Esophagus muscularis mucosa (tissue), 4 donors: ENCODE data around the gene STX16. TPM values are rescaled to one million over a fixed set of nuclear protein-coding genes. Genes with fewer than 3 reads are reported as not detected.
"Not testable (repeated sequence)": the region's sequence is repeated elsewhere in the genome, so short reads cannot be mapped to it uniquely, and the experiment has no call there.

ENCODE experiments used
- DNase-seq: peaks from one replicate; pipeline ENCODE4 v3.0.0-alpha.2; 2017; ENCODE audit errors: extremely low spot score
- H3K27ac ChIP-seq, 4 donors: fragments of 200-600 bp; sonication (generic); replicated peaks in 1 of 4; 1 replicate in 3 of 4; 2 replicates in 1 of 4; pipeline ENCODE4 v1.5.1; 2016 to 2019; ENCODE audit warnings: mild to moderate bottlenecking in 1 of 4
- H3K27me3 ChIP-seq, 4 donors: fragments of 200-600 bp; sonication (generic); one replicate each; pipeline versions ENCODE4 v1.5.1 to v1.6.0; 2016 to 2019
- H3K36me3 ChIP-seq, 4 donors: fragments of 200-600 bp; sonication (generic); one replicate each; pipeline ENCODE4 v1.5.1; 2016 to 2019
- H3K4me1 ChIP-seq, 4 donors: fragments of 200-600 bp; sonication (generic); one replicate each; pipeline ENCODE4 v1.5.1; 2016 to 2019
- H3K4me3 ChIP-seq, 4 donors: fragments of 200-600 bp; sonication (generic); 1 replicate in 2 of 4; 2 replicates in 2 of 4; pipeline ENCODE4 v1.5.1; 2016 to 2019; ENCODE audit warnings: mild to moderate bottlenecking in 4 of 4, moderate library complexity in 1 of 4
- H3K9me3 ChIP-seq, 4 donors: fragments of 200-600 bp; sonication (generic); 1 replicate in 3 of 4; 2 replicates in 1 of 4; pipeline ENCODE4 v1.5.1; 2016 to 2019
- CTCF ChIP-seq, 3 experiments: fragments of 200-600 bp in 2 of 3; fragments of 450-650 bp in 1 of 3; sonication (generic) in 2 of 3; IDR thresholded peaks; one replicate each; pipeline ENCODE4 v1.5.1; 2017 to 2019; ENCODE audit warnings: antibody characterized with exemption in 3 of 3, mild to moderate bottlenecking in 2 of 3, moderate library complexity in 1 of 3
- EP300 ChIP-seq: sonication (generic); formaldehyde crosslinking; IDR thresholded peaks from one replicate; pipeline ENCODE4 v1.6.1; 2017; ENCODE audit warnings: antibody characterized with exemption
- POLR2A ChIP-seq: fragments of 450-650 bp; IDR thresholded peaks from one replicate; pipeline ENCODE4 v1.6.1; 2017; ENCODE audit warnings: antibody characterized with exemption, moderate library complexity, mild to moderate bottlenecking, low read depth
- POLR2AphosphoS5 ChIP-seq, 2 donors: sonication (generic); formaldehyde crosslinking; IDR thresholded peaks; one replicate each; pipeline ENCODE4 v1.6.1; 2017; ENCODE audit warnings: antibody characterized with exemption in 2 of 2
- WGBS: methylation state at CpG from one replicate; pipeline ENCODE4 v1.1.5; 2018; 5-methylcytosine and 5-hydroxymethylcytosine counted together
- intact Hi-C: fragments of 100-400 bp; cut with DNase I; formaldehyde crosslinking; loops from one replicate; pipeline ENCODE4 v1.15.1; 2023
- total RNA-seq, 4 donors: library from RNA; depleted of rRNA; stranded (reverse); fragments of >200 nt; gene quantifications; one replicate each; pipeline versions ENCODE4 v1.1.0 to v1.2.1, GENCODE V29; 2016

The STX16 gene
- total RNA-seq, 4 donors from 2014 or later: 36.6 to 57.7 (median 43.5) TPM

GRCh38 chr20:58646703-58647102 lies 4.4 kb upstream of the STX16 start:
- intact Hi-C loops: loop anchor here (2.0 kb wide), 1 partner anchor 408 kb away; no protein-coding TSS in a partner anchor

GRCh38 chr20:58647162-58647795 lies 3.8 kb upstream of the STX16 start:
- TF ChIP-seq EP300 (no peak), CTCF (IDR thresholded peaks at IDR 0.05) (no peak), POLR2AphosphoS5 (IDR thresholded peaks at IDR 0.05) (no peak), POLR2A (no peak)
- intact Hi-C loops: loop anchor here (2.0 kb wide), 1 partner anchor 408 kb away; no protein-coding TSS in a partner anchor
- no peak for DNase-seq
- no peaks in the 10 kb centered on the region for H3K9me3 ChIP-seq
- peak overlapping the region; percentile 79 to 98 (median 92) for H3K27ac ChIP-seq
- no peaks in the 10 kb centered on the region for H3K36me3 ChIP-seq
- peaks cover 7 to 63% (median 54%) of the 10 kb centered on the region in 4 donors for H3K4me1 ChIP-seq
- H3K27me3 ChIP-seq: no peaks in the 10 kb centered on the region
- H3K4me3 ChIP-seq: no peak overlapping the region
- WGBS: 86% methylated on average over 7 of the region's 7 CpGs

More at GRCh38 chr20:58646703-58647102, 4.4 kb upstream of the STX16 start:
- TF ChIP-seq POLR2A (no peak), EP300 (no peak), CTCF (IDR thresholded peaks at IDR 0.05) (no peak), POLR2AphosphoS5 (IDR thresholded peaks at IDR 0.05) (no peak)
- Histone ChIP-seq H3K9me3 (no peaks in the 10 kb centered on the region), H3K4me3 (no peak overlapping the region), H3K4me1 (peaks cover 7 to 63% (median 54%) of the 10 kb centered on the region in 4 donors), H3K27ac (peak overlapping the region in 3 of 4 donors; percentile 79 to 98 (median 95)), H3K27me3 (no peaks in the 10 kb centered on the region), H3K36me3 (no peaks in the 10 kb centered on the region)
- 80% methylated on average over 4 of the region's 4 CpGs for WGBS
- DNase-seq: no peak

- TF ChIP-seq EP300 (no peak), CTCF (IDR thresholded peaks at IDR 0.05) (no peak), POLR2A (no peak), POLR2AphosphoS5 (IDR thresholded peaks at IDR 0.05) (peak in 1 of 2 donors; percentile 27)
- peak; percentile 90 for DNase-seq
- 47% methylated on average over 7 of the region's 12 CpGs for WGBS
- Histone ChIP-seq H3K36me3 (no peaks in the 10 kb centered on the region), H3K27ac (peak overlapping the region; percentile 79 to 98 (median 92)), H3K27me3 (no peaks in the 10 kb centered on the region), H3K4me3 (no peak overlapping the region), H3K4me1 (peaks cover 12 to 67% (median 60%) of the 10 kb centered on the region in 4 donors), H3K9me3 (no peaks in the 10 kb centered on the region)
- intact Hi-C loops: loop anchor here (2.0 kb wide), 1 partner anchor 409 kb away; no protein-coding TSS in a partner anchor
Measured at GRCh38 chr20:58647796-58648501, 3.1 kb upstream of the STX16 start.

GRCh38 chr20:58648502-58648825 lies 2.6 kb upstream of the STX16 start:
- H3K27me3 ChIP-seq, H3K36me3 ChIP-seq, intact Hi-C loops, DNase-seq, H3K4me3 ChIP-seq, H3K9me3 ChIP-seq: not testable (repeated sequence)
- Histone ChIP-seq H3K27ac (peak overlapping the region; percentile 88 to 98 (median 95)), H3K4me1 (peaks cover 17 to 72% (median 65%) of the 10 kb centered on the region in 4 donors)
- WGBS: 77% methylated on average over 5 of the region's 6 CpGs

GRCh38 chr20:58649288-58650180 lies 1.5 kb upstream of the STX16 start:
- Histone ChIP-seq H3K27ac (peak overlapping the region; percentile 88 to 98 (median 95)), H3K4me3 (peak overlapping the region; percentile 81 to 88 (median 84)), H3K9me3 (no peaks in the 10 kb centered on the region), H3K36me3 (no peaks in the 10 kb centered on the region), H3K4me1 (peaks cover 25 to 83% (median 76%) of the 10 kb centered on the region in 4 donors), H3K27me3 (no peaks in the 10 kb centered on the region)
- TF ChIP-seq CTCF (IDR thresholded peaks at IDR 0.05): no peak
- TF ChIP-seq EP300: no peak
- TF ChIP-seq POLR2AphosphoS5 (IDR thresholded peaks at IDR 0.05): no peak
- no peak for TF ChIP-seq POLR2A
- WGBS: 56% methylated on average over 36 of the region's 73 CpGs
- intact Hi-C loops: loop anchor here (2.0 to 5.0 kb wide), 3 partner anchors 43 to 167 kb away; partner anchors contain the start of gene NPEPL1
- DNase-seq: peak; percentile 91
